ENCODE measurements around the gene HIF3A. TPM values are rescaled to one million over a fixed set of nuclear protein-coding genes. Genes with fewer than 3 reads are reported as not detected.
"Not testable (repeated sequence)": the region's sequence is repeated elsewhere in the genome, so short reads cannot be mapped to it uniquely, and the experiment has no call there.

Gene HIF3A
- total RNA-seq, 2 donors from 2014 or later = not detected

GRCh38 chr19:46364359-46364758 is 67.5 kb downstream of the HIF3A start:
- H3K27me3 Mint-ChIP-seq = no peaks in the 10 kb centered on the region
- ATAC-seq (no peak), DNase-seq (no peak)
- no peak overlapping the region for H3K27ac Mint-ChIP-seq
- H3K4me3 Mint-ChIP-seq = no peak overlapping the region
- H3K9me3 ChIP-seq (ENCODE audit: control insufficient read depth, low read length, poor library complexity, severe bottlenecking) = no peaks in the 10 kb centered on the region
- peaks cover 17% of the 10 kb centered on the region for H3K4me1 Mint-ChIP-seq
- H3K36me3 Mint-ChIP-seq (ENCODE audit: low read depth) = peaks cover 7% of the 10 kb centered on the region

GRCh38 chr19:46365561-46365960 is 68.7 kb downstream of the HIF3A start:
- Mint-ChIP-seq H3K4me1 (peaks cover 17% of the 10 kb centered on the region), H3K27ac (peak overlapping the region; percentile 39), H3K27me3 (no peaks in the 10 kb centered on the region), H3K36me3 (ENCODE audit: low read depth) (peaks cover 7% of the 10 kb centered on the region), H3K4me3 (no peak overlapping the region)
- ATAC-seq (no peak), DNase-seq (no peak)
- no peaks in the 10 kb centered on the region for H3K9me3 ChIP-seq (ENCODE audit: control insufficient read depth, low read length, poor library complexity, severe bottlenecking)

- H3K36me3 Mint-ChIP-seq (ENCODE audit: low read depth) = peaks cover 7% of the 10 kb centered on the region
- peak overlapping the region; percentile 39 for H3K27ac Mint-ChIP-seq
- DNase-seq = no peak
- no peaks in the 10 kb centered on the region for H3K27me3 Mint-ChIP-seq
- no peaks in the 10 kb centered on the region for H3K9me3 ChIP-seq (ENCODE audit: control insufficient read depth, low read length, poor library complexity, severe bottlenecking)
- no peak overlapping the region for H3K4me3 Mint-ChIP-seq
- ATAC-seq = no peak
- H3K4me1 Mint-ChIP-seq = peaks cover 23% of the 10 kb centered on the region
Observed at GRCh38 chr19:46366620-46367292, 69.9 kb downstream of the HIF3A start.

GRCh38 chr19:46367426-46367825 is 70.6 kb downstream of the HIF3A start:
- H3K27ac Mint-ChIP-seq = no peak overlapping the region
- no peak for ATAC-seq
- H3K36me3 Mint-ChIP-seq (ENCODE audit: low read depth) = peaks cover 5% of the 10 kb centered on the region
- H3K4me3 Mint-ChIP-seq = no peak overlapping the region
- no peaks in the 10 kb centered on the region for H3K27me3 Mint-ChIP-seq
- peaks cover 25% of the 10 kb centered on the region for H3K4me1 Mint-ChIP-seq
- no peak for DNase-seq
- no peaks in the 10 kb centered on the region for H3K9me3 ChIP-seq (ENCODE audit: control insufficient read depth, low read length, poor library complexity, severe bottlenecking)

GRCh38 chr19:46368116-46368515 is 71.3 kb downstream of the HIF3A start:
- H3K27me3 Mint-ChIP-seq = no peaks in the 10 kb centered on the region
- ATAC-seq = no peak
- no peaks in the 10 kb centered on the region for H3K9me3 ChIP-seq (ENCODE audit: control insufficient read depth, low read length, poor library complexity, severe bottlenecking)
- no peak overlapping the region for H3K4me3 Mint-ChIP-seq
- peaks cover 25% of the 10 kb centered on the region for H3K4me1 Mint-ChIP-seq
- H3K36me3 Mint-ChIP-seq (ENCODE audit: low read depth) = peaks cover 5% of the 10 kb centered on the region
- no peak overlapping the region for H3K27ac Mint-ChIP-seq
- DNase-seq = no peak

GRCh38 chr19:46369817-46370216 is 73.0 kb downstream of the HIF3A start:
- no peaks in the 10 kb centered on the region for H3K9me3 ChIP-seq (ENCODE audit: control insufficient read depth, low read length, poor library complexity, severe bottlenecking)
- Mint-ChIP-seq H3K27ac (no peak overlapping the region), H3K27me3 (no peaks in the 10 kb centered on the region), H3K36me3 (ENCODE audit: low read depth) (no peaks in the 10 kb centered on the region), H3K4me3 (no peak overlapping the region), H3K4me1 (peaks cover 22% of the 10 kb centered on the region)
- DNase-seq (no peak), ATAC-seq (no peak)

GRCh38 chr19:46371371-46371901 is 74.6 kb downstream of the HIF3A start:
- Mint-ChIP-seq H3K4me1 (peaks cover 24% of the 10 kb centered on the region), H3K27me3 (no peaks in the 10 kb centered on the region), H3K27ac (peak overlapping the region; percentile 51), H3K4me3 (no peak overlapping the region), H3K36me3 (ENCODE audit: low read depth) (no peaks in the 10 kb centered on the region)
- DNase-seq (no peak), ATAC-seq (peak; percentile 62)
- H3K9me3 ChIP-seq (ENCODE audit: control insufficient read depth, low read length, poor library complexity, severe bottlenecking) = no peaks in the 10 kb centered on the region

- Mint-ChIP-seq H3K4me3 (no peak overlapping the region), H3K27ac (no peak overlapping the region)
Observed at GRCh38 chr19:46372901-46373490, 76.2 kb downstream of the HIF3A start.

GRCh38 chr19:46373491-46374359 is 76.9 kb downstream of the HIF3A start:
- DNase-seq = no peak
- H3K4me1 Mint-ChIP-seq = peaks cover 24% of the 10 kb centered on the region

More at GRCh38 chr19:46372901-46373490, 76.2 kb downstream of the HIF3A start:
- no peak for ATAC-seq
- DNase-seq = no peak
- H3K36me3 Mint-ChIP-seq (ENCODE audit: low read depth) = no peaks in the 10 kb centered on the region
- no peaks in the 10 kb centered on the region for H3K27me3 Mint-ChIP-seq
- peaks cover 25% of the 10 kb centered on the region for H3K4me1 Mint-ChIP-seq
- no peaks in the 10 kb centered on the region for H3K9me3 ChIP-seq (ENCODE audit: control insufficient read depth, low read length, poor library complexity, severe bottlenecking)

GRCh38 chr19:46374536-46375475 is 78.0 kb downstream of the HIF3A start:
- H3K9me3 ChIP-seq (ENCODE audit: control insufficient read depth, low read length, poor library complexity, severe bottlenecking) = no peaks in the 10 kb centered on the region
- DNase-seq (no peak), ATAC-seq (no peak)
- H3K27me3 Mint-ChIP-seq = no peaks in the 10 kb centered on the region
- no peaks in the 10 kb centered on the region for H3K36me3 Mint-ChIP-seq (ENCODE audit: low read depth)
- H3K4me1 Mint-ChIP-seq = peaks cover 24% of the 10 kb centered on the region
- H3K4me3 Mint-ChIP-seq = no peak overlapping the region
- H3K27ac Mint-ChIP-seq = no peak overlapping the region

More at GRCh38 chr19:46373491-46374359, 76.9 kb downstream of the HIF3A start:
- no peak for ATAC-seq
- no peaks in the 10 kb centered on the region for H3K9me3 ChIP-seq (ENCODE audit: control insufficient read depth, low read length, poor library complexity, severe bottlenecking)
- Mint-ChIP-seq H3K27ac (no peak overlapping the region), H3K36me3 (ENCODE audit: low read depth) (no peaks in the 10 kb centered on the region), H3K4me3 (no peak overlapping the region), H3K27me3 (no peaks in the 10 kb centered on the region)

- not testable (repeated sequence) for ATAC-seq; H3K36me3 Mint-ChIP-seq (ENCODE audit: low read depth); H3K4me3 Mint-ChIP-seq; H3K27ac Mint-ChIP-seq; H3K9me3 ChIP-seq (ENCODE audit: control insufficient read depth, low read length, poor library complexity, severe bottlenecking); H3K27me3 Mint-ChIP-seq; DNase-seq
- peaks cover 26% of the 10 kb centered on the region for H3K4me1 Mint-ChIP-seq
Observed at GRCh38 chr19:46375476-46376067, 78.7 kb downstream of the HIF3A start.

Measured in T-helper 17 cell (primary cell).